A204.1 (cell line): ENCODE measurements around the gene TSPAN3.

Source experiments
- FAIRE-seq: peaks from 2 replicates; lab custom pipeline; 2012; peaks lifted over from hg19 to GRCh38; lab: Jason Lieb, UNC

The TSPAN3 gene

DNA sequence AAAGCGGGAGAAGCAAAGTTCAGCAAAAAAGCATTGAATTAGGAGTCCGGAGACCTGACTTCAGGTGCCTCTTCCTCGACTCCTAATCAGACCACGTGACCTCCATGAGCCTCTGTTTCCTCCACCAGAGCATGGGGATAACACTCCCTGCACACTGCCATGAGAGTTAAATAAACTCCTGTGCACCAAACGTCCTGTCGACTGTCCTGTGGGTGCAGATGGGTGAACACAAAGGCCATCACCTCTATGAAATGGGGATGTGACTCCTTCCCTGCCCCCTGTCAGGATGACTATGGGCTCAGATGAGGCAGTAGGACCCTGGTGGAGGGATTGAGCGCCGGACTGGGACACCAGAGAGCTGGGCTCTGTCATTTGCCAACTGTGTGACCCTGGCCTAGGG is 13.5 kb upstream of the TSPAN3 start:
- no peak for FAIRE-seq

DNA sequence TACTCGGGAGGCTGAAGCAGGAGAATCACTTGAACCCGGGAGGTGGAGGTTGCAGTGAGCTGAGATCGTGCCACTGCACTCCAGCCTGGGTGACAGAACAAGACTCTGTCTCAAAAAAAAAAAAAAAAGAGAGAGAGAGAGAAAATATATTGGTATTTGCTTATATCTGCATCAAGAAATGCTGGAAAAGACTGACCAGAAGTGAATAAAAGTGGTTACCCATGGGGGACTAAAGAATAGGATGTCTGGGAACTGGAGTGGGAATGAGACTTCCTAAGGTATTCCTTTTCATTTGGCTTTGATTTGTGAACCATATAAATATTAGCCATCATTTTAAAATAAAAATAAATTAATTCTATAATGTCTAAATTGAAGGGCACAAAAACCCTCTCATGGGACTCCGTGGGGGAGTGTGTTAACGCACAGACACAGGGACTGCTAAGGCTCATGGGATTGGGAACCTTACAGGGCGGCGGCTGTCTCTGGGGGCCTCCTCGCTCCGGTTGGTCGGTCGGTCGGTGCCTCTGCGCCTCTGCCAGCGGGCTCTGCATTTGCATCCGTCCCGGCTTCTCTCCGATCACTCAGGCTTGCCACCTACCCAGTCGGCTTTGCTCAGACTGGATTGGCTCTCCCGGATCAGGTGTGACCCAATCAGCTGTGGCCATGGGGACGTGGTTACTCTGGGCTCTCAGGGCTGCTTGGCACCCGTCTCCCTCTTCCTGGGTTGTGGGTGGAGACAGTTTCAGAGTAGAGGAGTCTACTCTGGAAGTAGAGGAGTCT is 12.7 kb upstream of the TSPAN3 start:
- FAIRE-seq = no peak

DNA sequence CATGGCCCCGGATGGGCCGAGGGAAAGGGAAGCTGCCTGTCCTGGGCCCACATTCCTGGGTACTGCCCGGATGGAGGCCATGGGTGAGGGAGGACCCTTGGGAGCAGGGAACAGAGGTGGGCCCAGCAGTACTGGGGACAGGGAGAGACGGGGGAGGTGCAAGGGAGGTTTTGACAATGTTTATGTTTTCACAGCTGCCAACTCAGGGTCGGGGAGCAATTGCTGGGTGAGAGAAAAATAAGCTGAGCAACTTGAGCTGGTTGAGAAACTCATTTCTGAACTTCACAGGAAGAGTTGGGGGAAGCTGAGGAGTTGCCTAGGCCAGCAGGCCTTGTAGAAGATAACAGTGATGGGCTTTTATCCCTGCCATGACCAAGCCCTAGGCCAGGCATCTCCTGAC is 11.1 kb upstream of the TSPAN3 start:
- FAIRE-seq = no peak

DNA sequence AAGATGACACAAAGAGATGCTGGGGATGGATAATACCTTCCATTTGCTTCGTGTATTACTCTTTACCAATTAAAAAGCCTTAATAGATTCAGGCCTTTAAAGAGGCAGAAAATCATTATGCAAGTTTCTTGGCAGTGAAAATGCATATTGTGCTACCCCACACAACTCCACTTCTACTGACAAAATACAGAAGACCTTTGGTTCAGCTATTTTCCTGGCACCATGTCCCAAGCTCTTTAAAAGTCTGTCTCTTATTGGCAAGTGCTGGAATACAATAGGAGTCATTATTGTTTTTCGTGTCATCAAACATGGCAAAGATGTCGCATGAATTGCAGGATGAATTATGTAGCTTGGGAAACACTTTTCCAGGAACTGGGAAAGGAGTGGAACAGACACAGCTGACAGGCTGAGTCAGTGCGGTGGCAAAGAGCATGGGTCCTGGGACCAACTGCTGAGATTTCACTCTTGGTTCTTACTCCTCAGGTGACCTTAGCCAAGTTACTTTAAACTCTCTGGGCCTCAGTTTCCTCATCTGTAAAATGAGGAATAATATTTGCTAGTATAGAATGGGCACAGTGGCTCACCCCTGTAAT is 5.5 kb upstream of the TSPAN3 start:
- no peak for FAIRE-seq

DNA sequence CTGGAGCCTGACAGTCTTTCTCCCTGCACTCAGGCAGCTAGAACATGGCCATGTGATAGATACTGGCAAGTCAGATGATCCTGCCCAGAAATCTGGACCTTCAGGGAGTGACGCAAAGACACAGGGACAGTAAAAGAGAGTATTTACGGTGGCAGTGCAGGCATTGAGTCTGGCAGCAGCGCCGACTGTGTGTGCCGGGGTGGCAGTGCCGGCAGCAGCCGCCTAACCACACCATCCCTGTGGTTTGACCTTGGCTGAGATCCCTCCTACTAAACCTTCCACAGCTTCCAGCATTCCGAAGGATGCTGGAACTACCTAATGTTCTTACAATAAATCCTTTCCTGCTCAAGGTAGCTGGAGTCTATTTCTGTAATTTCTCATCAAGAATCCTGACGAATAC is 4.6 kb upstream of the TSPAN3 start:
- FAIRE-seq = no peak

DNA sequence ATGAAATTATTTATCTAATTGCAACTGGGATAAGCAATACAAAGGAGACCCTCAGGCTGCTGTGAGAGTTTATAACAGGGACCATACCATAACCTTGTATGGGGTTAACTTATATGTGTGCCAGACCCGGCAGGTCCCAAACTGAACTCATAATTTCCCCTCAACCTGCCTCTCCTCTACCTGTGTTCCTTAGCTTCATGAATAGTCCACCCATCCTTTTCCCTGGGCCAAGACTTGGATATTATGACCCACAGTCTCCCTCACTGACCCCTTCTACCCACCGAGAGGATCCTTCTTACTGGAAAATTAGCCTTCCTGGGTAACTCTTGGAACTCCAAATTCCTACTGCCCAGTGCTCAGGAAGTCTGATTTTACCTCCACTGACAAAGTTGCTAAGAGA is 3.4 kb upstream of the TSPAN3 start:
- FAIRE-seq = no peak

DNA sequence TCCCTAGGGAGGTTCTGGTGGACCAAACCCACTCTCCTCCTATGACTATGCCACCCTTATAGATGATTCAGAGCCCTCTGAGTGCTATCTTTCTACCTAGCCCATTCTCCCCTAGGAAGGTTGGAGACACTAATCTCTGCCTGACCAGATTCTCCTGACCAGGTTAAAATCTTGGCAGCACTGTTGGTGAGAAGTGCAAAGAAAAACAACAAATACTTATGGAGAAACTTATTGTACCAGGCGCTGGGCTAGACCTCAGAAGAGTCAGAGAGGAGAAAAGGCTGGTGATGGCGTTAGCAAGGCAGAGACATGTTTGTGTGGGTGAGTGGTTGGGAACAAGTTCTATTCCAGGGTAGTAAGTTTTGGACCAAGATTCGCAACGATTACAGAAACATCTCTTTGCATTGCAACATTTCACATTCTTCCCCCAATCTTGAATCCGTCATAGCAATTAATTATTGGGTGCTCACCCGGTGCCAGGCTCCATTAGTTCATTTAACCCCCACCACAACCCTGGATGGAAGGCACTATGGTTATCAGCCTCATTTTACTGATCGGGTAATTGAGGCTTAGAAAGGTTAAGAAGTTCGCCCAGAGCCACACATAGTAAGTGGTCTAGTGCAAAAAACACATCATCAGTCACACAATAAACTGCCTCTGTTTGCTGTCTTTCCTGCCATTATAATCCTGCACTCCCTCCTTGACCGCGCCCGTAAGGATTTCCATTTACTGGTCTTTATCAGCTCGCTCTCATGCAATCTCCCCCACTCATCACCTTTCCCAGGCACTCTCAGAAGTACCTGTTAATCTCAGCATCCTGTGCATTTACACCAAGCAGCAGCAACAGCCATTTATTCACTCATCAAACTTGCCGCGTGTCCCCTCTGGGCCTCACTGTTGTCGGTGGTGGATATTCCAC is 655 bp upstream of the TSPAN3 start:
- no peak for FAIRE-seq

DNA sequence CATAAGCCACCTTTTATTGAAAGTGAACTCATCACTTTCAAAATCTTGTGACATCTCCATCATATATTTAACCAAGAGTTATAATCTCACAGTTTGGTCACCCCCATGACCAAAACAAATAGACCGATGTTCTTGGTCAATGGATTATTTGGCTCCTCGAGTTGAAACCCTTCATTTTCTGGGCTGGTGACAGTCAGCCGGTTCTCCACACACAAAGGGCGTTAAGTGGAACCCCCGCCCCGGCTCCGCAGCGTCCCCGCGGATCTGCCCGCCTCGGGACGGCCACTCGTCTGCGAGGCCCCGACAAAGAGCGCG is 772 bp downstream of the TSPAN3 start:
- no peak for FAIRE-seq

DNA sequence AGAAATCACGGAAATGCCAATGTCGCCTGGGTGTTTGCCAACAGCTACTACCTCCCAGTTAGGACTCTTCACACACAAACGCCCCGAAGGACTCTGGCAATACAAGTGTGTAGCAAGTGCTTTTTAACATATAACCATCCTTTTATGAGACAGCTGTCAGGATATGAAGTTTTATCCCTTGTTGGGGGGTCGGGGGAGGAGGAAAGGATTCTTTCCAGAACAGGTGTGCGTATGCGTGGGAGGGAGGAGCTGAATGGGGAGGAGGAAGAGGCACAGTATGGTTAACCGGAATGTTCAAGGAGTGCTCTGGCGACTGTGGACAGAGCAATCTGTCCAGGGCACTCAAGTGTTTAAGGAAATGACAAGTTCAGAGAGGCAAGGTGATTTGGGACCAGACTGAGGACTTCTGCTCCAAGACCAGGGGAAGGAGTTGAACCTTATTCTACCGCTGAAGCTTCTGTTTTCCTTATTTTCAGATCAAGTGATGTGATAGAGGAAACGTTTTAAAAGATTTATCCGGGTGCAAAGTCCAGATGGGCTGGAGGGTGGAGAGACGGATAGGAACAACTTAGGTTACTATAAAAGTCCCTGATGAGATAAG is 1.3 kb downstream of the TSPAN3 start:
- no peak for FAIRE-seq

DNA sequence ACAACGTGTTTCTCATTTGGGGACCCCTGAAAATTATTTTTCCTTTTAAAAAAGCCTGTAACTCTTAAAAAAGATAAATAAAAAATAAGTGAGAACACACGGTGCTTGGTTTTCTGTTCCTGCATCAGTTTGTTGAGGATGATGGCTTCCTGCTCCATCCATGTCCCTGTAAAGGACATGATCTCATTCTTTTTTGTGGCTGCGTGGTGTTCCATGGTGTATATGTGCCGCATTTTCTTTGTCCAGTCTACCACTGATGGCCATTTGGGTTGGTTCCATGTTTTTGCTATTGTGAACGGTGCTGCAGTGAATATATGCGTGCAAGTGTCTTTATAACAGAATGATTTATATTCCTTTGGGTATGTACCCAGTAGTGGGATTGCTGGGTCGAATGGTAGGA is 2.3 kb downstream of the TSPAN3 start:
- FAIRE-seq = no peak

DNA sequence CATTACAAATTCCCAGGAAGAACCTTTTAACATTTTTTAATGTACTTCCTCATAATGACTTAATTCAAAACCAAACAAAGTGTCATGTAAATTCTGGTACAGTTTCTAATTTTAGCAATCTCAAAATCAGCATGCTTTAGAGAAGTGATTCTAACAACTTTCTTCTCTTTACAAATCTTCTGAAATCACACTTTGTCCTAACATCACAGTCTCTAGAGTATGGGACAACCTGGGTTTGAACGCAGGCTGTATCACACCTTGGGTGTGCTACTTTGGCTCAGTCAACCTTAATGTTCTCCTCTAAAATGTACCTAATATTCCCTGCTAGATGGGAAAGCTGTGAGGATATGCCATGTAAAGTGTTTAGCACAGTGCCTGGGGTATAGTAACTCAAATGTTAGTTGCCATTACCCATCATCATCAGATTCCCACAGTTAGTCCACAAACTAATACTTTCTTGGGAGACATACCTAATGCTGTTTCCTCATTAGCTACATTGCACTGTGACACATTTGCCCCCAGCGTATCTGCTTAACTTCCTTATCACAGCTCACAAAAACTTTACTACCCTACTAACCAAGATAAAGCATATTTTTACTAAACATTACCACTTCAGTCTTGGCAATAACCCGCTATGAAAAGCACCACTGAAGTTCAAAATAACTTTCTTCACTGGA is 3.1 kb downstream of the TSPAN3 start:
- FAIRE-seq = no peak

DNA sequence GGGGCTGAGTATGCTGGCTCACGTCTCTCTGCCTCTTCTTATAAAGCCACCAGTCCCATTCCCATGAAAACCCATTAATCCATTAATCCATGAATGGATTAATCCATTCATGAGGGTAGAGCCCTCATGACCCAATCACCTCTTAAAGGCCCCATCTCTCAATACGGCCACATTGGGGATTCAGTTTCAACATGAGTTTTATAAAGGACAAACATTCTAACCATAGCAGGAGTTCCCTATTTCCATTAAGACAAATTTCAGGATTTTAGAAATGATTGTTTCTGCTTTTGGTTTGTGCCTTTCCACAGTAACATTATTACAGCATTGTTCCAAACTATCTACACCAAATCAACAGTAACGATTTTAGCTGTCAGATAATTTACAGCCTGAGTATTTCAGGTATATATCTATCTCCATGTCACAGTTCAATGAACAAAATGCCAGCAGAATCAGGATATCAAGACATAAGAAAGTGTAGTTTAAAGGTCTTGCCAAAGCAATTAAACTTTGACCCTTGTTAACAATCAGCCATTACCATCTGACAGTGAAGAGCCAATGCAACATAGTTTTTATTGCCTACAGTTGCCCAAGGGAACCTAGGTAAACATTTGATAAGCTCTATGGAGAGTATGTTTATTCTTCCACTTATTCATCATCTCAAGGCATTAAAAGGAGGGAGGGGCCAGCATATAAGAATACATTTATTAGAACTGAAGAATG is 3.8 kb downstream of the TSPAN3 start:
- no peak for FAIRE-seq

DNA sequence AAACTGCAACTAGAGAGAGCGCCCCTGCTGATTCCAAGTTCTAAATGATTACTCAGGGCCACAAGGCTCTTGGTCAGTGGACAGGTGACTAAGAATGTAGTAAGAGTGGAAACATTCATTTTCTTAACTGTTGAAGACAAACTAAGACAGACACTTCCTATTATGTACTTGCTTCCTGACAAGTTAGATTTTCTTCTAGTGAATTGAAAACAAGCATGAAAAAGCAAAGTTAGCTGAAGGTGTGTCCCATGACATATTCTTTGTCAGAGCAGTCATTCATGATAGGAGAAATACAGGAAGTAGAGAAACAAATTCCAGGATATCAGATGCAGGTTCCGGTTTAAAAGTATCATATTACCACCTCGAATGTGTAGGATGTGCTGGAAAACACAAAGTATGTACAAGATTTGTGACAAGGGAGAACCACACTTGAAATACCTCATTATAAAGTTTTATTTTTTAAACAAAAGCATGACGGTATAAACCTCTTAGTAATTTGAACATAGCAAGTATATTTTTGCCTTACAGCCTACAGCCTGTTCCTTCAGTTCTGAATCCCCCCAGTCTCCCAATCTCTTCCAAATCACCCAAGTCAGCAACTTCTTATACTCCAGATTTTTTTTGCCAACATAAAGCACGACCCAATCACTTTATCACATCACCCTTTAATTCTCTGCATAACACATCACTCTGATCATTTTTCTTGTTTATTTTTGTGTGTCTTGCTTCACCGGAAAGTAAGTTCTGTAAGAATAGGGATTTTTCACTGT is 6.2 kb downstream of the TSPAN3 start:
- FAIRE-seq = no peak

DNA sequence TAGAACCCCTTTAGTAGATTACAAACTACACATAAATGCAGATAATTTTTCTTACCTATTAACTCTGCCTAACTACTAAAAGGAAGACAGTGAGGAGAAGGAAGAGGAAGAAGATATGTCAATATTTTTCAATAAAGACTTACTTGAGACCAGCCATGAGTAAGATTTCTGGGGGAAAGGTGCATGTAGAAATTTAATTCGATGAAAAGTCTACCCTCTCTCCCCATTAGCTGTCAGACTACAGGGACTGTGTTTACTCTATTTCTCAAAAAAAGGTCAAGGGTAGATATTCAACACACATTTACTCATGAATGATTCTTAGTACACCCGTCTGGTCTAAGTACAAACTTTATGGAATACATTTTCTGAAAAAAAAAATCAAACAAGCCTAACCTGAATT is 6.8 kb downstream of the TSPAN3 start:
- no peak for FAIRE-seq

DNA sequence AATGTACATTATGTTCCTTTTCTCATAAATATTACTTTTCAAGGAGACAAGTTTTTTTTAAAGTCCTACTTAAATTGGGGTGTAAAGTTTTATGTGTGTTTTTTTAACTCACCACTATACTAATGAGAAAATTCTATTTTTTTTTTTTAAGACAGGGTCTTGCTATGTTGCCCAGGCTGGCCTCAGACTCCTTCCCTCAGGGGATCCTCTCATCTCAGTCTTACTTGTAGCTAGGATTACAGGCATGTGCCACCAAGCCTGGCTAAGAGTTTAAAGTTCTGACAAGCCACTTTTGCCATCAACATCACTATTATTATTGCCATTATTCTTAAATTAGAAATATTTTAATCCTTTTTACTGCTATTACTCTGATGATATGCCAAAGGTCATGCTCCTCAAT is 7.7 kb downstream of the TSPAN3 start:
- FAIRE-seq = no peak

DNA sequence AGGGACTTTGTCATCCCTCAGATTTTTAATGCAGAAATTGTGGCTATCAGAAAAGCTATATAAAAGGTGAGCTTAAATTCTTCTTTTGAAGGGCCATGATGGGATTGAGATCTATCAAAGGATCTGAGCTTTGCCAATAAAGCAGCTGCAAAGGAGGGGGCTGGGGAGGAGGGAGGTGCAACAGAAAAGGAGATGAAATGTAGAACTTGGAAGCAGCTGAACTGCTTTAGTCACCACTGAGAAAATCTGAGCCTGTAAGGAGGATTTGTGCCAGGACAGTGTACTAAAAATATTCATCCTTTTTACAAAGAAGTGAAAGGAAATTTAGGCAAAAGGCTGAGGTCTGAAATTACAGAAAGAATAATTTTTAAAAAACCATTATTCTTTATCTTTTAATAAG is 10.4 kb downstream of the TSPAN3 start:
- FAIRE-seq = no peak

DNA sequence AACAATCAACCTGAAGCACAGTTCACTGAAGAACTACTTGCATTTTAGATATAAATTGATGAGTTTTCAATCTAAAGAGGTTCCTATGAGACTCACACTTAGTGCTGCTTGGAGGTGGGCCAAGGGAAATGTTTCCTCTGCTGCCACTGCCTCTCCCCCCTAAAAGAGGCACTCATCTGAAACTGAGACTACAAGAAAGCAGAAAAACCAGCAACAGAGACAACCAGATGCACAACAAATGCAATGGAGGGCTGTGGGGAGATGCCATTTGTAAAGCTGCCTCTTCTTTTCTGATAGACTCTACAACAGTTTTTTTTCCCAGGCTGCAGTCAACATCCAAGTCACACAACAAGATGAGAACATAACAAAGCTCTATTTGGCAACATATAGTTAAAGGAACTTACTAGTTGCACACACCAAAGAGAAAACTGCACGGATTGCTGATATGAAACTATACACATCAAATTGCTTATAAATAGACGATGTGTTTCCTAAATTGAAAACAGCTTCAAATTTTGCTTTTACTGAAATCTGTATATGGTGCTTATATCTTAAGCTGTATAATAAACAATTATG is 11.0 kb downstream of the TSPAN3 start:
- no peak for FAIRE-seq

DNA sequence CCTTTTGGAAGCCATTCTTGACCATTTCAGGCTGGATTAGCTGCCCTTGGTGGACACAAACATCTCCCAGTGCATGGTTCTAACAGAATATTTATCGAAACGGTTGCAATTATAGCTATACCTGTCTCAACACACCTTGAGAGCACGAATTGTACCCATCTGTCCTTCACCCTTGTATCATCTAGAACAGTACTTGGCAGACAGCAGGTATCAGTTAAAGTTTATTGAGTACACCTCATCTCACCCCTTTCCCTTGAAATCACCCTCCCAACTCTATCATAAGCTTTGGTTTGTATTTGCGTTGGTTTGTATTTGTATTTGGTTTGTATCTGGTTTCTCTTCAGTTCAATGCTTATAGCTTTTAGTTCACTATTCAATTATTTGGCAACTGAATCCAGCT is 12.4 kb downstream of the TSPAN3 start:
- FAIRE-seq = no peak

DNA sequence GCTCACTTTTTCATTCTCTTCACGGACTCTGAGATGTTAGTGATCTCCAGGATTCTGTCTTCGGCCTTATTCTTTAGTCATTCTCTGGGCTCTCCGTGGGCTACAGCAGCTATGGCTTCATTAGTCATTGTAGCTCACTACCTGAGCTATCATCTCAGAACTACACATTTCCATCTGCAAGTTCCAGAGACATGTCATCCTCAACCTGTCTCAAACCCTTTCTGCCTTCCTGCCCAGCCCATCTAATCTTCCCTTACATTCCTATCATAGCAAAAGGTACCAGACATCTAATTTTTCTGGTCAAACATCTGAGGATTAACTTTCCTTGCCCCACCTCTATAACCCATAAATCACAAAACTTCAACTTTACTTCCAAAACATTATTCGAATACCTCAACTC is 13.2 kb downstream of the TSPAN3 start:
- no peak for FAIRE-seq

DNA sequence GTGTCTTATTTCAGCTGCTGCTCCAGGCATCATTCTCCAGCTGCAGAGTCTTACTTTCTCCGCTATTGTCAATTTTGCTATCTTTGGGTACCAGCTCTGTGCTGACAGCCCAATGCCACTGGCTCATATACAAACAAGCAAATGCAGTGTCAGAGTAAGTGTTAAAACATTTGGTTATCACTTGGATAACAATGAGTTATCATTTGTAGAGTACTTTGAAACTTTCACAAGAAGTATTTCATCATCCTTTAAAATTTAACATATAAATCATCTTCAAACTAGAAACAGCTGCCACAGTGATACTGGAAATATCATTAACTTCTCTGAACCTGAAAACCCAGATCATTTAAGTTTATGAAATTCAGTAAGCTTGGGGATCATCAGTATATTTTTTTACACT is 13.8 kb downstream of the TSPAN3 start:
- no peak for FAIRE-seq

DNA sequence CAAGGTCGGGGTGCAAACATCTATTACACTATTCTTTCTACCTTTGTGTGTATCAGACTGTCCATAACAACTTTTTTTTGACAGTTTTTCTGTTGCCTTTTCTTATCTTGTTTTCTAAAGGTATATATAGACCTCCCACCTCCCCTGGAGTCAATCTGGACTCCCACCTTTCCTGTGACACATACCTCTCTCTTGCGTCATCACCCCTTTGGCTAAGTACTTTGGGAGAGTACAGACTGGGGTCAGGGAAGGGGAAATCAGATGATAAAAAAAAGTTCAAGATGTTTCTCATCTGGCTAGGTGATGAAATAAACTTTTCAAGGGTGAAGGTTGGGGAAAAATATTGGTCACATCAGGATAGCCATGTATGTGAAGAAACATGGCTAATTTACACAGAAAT is 17.2 kb downstream of the TSPAN3 start:
- FAIRE-seq = no peak
